HG03066 (cell line): Measurements from ENCODE around the gene PI4KB.
"Not testable (repeated sequence)": the region's sequence is repeated elsewhere in the genome, so short reads cannot be mapped to it uniquely, and the experiment has no call there.

Experiments
- ATAC-seq: cut with Tn5 transposase; IDR thresholded peaks from one replicate; pipeline ENCODE4 v1.9.1; 2021; ENCODE audit warnings: low read depth; ENCODE audit not compliant: unreplicated experiment

PI4KB gene

DNA sequence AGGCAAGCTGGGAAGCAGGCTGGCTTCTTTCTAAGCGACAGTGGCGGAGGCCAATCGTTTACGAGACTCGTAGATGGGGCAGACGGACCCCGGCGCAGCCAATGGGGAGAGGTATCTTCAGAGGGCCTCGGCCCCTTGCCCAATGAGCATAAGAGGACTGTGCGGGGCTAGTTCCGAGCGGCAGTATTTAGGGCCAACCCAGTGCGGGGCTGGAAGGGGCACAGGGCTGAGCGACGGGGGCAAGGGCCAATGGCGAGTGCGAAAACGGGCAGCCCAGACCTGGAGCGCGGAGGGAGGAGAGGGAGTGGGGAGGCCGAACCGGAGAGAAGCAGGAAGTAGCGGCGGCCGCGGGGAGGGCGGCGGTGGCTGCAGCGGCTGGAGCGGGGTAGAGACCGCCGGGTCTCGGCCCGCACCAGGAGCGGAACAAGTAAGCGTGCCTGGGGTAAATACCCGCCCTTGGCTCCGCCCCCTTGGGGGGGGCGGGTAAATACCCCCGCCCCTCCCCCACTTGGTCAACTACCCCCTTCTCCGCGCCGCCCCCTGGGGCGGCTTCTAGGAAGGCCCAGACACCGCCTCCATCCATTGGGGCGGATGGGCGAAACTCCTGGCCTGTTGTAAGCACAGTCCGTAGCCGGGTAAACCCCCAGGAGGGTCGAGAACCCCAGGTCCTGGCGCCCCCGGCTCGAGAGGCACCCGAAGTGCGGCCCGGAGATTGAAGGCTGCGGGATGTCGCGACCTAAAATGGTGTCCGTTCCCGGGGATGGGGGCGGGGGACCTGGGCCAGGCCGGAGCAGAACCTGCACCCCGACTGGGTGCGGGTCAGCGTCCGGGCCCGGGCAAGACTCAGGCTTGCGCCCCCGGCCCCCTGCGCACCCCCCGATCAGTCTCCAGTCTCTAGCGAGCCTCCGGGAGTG, 45.0 kb downstream of the PI4KB start, which contains the start of gene ZNF687:
TSS of gene ZNF687 (plus strand) at position 331 of the 914 bp plus-strand sequence. CDS start 3,993 bp downstream, outside the sequence.
- ATAC-seq: peak; percentile 90

DNA sequence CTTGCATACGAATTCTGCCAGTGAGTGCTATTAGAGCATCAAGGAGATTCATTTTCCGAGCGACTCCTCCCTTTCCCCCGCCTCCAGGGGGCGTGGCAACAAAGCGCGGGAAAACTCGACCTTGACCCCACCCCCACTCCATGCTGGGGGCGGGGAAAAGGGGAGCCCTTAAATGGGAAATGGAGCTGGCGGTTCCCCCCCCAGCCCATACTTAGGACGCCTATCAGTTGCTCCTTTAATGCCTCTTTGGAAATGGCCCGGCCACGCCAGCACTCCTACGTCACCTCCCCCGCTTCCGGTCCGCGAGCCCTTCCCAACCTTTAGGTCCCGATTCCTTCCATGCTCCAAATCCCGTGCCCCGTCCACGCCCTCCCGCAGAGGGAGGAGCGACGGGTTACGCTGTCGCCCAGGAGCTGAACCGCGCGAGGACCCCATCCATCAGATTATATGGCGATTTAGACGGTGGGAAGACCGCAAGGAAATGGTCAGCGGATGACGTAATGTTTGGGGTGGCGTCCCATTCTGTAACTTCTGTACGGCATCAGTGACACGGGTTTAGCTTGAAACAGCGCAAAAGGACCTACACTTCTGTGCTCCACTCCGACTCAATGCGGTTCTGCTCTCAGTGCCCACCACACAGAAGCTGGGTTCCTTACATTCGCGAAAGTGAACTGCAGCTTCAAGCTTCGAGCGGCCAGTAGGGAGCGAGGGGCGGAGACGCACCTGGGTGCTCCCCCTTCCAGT, 45.8 kb downstream of the PI4KB start:
- ATAC-seq: peak; percentile 37

- no peak for ATAC-seq
Observed at GRCh38 chr1:151277249-151277648, 50.0 kb downstream of the PI4KB start.

GRCh38 chr1:151275341-151275740, 51.9 kb downstream of the PI4KB start:
- not testable (repeated sequence) for ATAC-seq

DNA sequence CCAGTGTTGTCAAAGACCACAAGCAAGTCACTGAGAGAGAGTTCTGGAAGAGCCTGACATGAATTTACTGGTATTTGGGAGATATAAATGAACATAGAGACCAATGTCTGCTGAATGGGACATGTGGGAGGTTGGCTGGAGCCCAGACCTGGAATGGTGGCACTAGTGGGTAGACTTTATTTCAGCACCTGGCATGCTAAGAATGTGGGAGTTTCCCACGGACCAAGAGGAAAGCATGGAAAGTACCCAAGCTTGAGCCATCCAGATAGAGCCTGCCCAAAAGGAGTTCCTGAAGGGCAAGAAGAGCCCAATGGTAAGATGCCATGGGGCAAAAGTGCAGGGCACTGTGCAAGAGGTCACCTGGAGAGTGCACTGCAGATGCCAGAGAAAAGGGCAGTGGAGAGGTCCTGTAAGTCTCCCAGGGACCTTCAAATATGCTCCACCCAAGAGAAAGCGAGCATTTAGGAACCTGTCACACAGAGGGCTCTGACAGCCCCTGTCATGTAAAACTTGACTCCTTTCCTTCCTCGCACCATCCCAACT, 53.2 kb downstream of the PI4KB start:
- ATAC-seq: no peak

DNA sequence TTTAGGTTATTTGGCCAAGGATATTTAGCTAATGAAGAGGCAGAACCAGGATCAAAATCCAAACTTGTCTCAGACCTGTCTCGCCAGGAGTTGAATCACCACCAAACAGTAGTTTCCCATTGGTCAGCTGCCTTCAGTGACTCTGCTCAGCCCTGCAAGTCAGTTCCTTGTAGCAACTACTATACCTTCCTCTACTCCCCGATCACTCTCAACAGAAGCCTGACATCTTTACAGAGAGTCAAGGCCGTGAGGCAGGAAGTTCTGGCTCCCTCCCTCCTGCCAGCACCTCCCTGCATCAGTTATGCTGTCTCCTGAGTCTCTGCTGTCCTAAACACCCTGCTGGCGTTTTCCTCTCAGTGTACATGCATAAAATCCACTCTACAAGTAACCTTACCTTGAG, 59.5 kb downstream of the PI4KB start:
- no peak for ATAC-seq

DNA sequence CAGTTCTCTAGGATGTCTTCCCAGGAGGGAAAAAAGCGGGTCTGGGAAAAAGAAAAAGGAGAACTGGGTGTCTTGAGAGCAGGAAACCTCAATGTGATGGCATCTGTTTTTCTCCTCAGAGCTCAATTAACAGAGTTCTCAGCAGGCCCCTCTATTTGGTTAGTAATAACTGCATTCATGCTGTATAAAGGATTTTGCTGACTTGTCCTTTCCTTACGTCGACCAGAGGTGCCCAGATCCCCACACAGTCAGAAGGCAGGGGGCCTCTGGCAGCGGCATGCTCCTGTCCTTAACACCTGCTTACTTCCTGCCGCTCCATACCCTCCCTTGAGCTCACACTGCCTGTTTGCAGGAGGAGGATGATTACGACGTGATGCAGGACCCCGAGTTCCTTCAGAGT, 60.4 kb downstream of the PI4KB start:
- no peak for ATAC-seq

DNA sequence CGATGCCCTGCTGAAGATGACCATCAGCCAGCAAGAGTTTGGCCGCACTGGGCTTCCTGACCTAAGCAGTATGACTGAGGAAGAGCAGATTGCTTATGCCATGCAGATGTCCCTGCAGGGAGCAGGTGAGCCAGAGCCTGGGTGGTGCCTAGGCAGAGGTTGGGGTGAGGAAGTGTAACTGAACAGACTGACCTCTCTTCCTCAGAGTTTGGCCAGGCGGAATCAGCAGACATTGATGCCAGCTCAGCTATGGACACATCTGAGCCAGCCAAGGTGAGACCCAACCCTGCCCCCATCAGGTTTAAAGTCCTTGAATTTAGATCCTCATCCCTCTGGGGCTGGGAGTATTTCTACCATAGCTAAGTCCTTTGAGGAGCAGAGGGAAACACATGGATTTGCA, 60.9 kb downstream of the PI4KB start:
- no peak for ATAC-seq

DNA sequence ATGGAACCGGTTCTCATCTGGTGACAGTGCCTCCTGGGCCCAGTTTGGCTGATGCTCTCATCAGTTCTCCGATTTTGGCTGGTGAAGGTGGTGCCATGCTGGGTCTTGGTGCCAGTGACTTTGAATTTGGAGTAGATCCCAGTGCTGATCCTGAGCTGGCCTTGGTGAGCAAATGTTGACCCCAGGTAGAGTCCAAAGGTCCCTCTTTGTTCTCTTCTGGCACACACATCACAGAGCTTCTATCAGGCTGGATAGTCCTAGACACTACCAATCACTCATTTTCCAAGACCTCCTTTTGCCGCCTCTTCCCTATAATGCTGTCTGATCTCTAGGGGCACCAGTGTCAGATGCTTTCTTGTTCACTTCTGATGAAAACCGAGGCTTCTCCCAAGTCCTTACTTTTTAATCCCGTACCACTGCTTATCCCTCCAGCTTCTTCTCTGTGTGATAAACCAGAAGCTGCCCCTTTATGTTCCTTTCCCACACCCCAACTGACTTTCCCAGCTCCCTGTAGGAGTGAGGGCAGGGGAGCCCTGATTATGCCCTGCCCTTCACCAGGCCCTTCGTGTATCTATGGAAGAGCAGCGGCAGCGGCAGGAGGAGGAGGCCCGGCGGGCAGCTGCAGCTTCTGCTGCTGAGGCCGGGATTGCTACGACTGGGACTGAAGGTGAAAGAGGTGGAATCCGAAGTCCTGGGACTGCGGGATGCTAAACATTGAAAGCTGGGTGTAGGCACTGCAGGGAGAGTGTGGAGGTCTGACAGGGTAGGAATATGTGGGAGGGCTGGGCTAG, 61.6 kb downstream of the PI4KB start:
- ATAC-seq: no peak

GRCh38 chr1:151259351-151259750, 67.9 kb downstream of the PI4KB start:
- no peak for ATAC-seq

DNA sequence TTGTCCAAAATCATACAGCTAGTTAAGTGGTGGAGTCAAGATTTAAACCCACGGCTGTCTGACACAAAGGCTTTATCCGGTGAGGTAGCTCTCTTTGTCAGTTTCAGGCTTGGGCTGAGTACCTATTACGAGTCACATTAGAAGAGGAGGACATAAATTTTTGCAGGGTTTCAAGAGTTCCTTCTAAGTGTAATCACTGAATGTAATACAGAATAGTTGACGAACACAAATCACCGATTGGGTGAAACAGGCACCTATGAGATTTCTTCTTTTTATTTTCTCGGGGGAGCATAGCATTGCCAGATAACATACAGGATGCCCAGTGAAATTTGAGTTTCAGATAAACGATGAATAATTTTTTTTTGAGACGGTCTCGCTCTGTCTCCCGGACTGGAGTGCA, 71.8 kb downstream of the PI4KB start:
- ATAC-seq: no peak

GRCh38 chr1:151254217-151255213, 72.7 kb downstream of the PI4KB start, which contains the start of gene PSMD4:
PSMD4 (plus strand) TSS chr1:151254734; CDS start chr1:151254783, 49 bp downstream.
- peak; percentile 88 for ATAC-seq

GRCh38 chr1:151251656-151252470, 75.4 kb downstream of the PI4KB start:
- ATAC-seq: no peak

DNA sequence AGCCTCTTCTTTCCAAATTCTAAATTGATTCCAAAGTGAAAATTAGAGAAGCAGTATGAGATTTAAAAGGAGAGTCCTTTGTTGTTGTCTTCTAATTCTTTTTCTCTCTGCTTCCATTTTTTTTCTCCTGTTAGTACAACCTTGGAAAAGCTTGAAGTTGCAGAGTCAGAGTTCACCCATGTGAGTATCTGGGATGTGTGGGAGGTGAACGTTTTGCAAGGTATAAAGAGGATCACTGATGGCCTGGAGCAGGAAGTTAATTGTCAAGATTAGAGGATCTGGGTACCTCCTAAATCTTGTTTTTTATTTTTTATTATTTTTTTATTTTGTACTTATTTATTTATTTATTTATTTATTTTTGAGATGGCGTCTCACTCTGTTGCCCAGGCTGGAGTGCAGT, 80.4 kb downstream of the PI4KB start:
- ATAC-seq: no peak

DNA sequence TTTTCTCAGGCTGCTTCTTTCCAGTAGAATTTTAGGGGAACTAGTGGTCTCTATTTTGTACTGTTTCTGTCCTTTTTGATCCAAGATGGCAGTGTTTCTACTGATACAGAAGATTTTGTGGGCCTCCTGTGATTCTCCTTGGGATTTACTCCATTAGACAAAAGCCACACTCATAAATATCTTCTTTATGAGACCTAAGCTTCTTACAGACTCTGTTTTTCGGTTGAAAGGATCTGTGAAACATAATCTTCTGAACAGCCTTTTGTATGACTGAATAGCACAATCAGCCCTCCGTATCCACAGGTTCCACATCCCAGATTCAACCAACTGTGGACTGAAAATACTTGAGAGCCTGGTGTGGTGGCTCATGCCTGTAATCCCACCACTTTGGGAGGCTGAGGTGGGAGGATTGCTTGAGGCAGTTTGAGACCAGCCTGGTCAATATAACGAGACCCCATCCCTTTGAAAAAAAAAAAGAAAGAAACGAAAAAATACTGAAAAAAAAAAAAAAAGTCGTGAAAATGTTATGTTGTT, 83.5 kb downstream of the PI4KB start:
- ATAC-seq: no peak

DNA sequence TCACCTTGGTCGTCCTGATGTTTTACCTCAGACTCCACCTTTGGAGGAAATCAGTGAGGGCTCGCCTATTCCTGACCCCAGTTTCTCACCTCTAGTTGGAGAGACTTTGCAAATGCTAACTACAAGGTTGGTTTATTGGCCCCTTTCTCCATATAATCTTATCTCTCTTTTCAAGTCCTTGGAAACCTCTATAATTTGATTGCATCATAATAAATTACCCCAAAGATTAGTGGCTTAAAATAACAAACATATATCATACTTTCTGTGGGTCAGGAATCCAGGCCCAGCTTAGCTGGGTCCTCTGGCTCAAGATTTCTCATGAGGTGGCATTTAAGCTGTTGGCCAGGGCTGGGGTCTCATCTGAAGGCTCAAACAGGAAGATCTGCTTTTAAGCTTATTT, 84.8 kb downstream of the PI4KB start:
- ATAC-seq: no peak
